ENCODE data around the gene PLEKHB1.
"Not testable (repeated sequence)": the region's sequence is repeated elsewhere in the genome, so short reads cannot be mapped to it uniquely, and the experiment has no call there.

The PLEKHB1 gene

GRCh38 chr11:73676552-73676951, 30.2 kb downstream of the PLEKHB1 start:
- DNase-seq (ENCODE audit: low read depth in 2 of 2), result not testable (repeated sequence)

- DNase-seq (ENCODE audit: low read depth in 2 of 2), result no peak
Measured at GRCh38 chr11:73680687-73681086, 34.3 kb downstream of the PLEKHB1 start.

- DNase-seq (ENCODE audit: low read depth in 2 of 2), result no peak
Measured at GRCh38 chr11:73693899-73694525, 47.6 kb downstream of the PLEKHB1 start.

GRCh38 chr11:73705053-73705452, 58.7 kb downstream of the PLEKHB1 start:
- DNase-seq (ENCODE audit: low read depth in 2 of 2), result no peak

GRCh38 chr11:73710964-73711363, 64.6 kb downstream of the PLEKHB1 start:
- no peak for DNase-seq (ENCODE audit: low read depth in 2 of 2)
